ENCODE data around the gene ELAVL1. TPM values are rescaled to one million over a fixed set of nuclear protein-coding genes. Genes with fewer than 3 reads are reported as not detected.

ELAVL1 gene
- polyA plus RNA-seq, 1 donor from 2014 or later = 19.1 TPM

DNA sequence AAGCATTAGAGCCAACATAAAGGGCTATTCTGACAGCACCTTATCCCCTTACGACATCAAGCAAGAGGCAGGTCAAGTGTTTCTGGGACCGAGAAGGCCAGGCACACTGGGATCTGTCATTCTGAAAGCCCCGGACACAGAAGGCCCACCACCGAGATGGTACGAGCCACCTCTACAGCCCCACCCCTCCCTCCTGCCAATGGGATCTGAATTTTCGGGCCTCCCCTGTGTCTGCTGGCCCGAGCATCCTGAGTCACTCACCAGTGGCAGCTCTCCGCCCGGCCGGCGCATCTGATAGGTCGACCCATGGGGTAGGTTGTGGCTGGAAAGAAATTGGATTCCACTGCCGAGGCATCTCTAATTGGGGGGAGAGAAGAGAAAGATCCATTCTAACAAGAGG, 64.6 kb downstream of the ELAVL1 start:
- Histone ChIP-seq H3K9me2 (ENCODE audit: insufficient read depth, low read length) (no peaks in the 10 kb centered on the region), H3K4me3 (ENCODE audit: low read length) (no peak overlapping the region), H3K27me3 (ENCODE audit: insufficient read depth, low read depth, low read length) (no peaks in the 10 kb centered on the region), H3K79me2 (replicated peaks; ENCODE audit: insufficient read depth, low read length) (peaks cover 13% of the 10 kb centered on the region), H3K4me2 (ENCODE audit: low read length) (no peak overlapping the region), H2AFZ (ENCODE audit: low read depth, low read length) (no peak overlapping the region), H3K27ac (ENCODE audit: low read length) (no peak overlapping the region), H3K9ac (ENCODE audit: low read length) (no peak overlapping the region), H3K36me3 (ENCODE audit: insufficient read depth, low read length) (no peaks in the 10 kb centered on the region), H3F3A (ENCODE audit: insufficient read depth, low read length, poor library complexity, severe bottlenecking) (peaks cover 4% of the 10 kb centered on the region), H3K9me3 (ENCODE audit: low read length) (no peaks in the 10 kb centered on the region), H4K20me1 (ENCODE audit: insufficient read depth) (no peaks in the 10 kb centered on the region)
- TF ChIP-seq MXI1 (conservative IDR thresholded peaks at IDR 0.05; ENCODE audit: poor library complexity, severe bottlenecking) = no peak

DNA sequence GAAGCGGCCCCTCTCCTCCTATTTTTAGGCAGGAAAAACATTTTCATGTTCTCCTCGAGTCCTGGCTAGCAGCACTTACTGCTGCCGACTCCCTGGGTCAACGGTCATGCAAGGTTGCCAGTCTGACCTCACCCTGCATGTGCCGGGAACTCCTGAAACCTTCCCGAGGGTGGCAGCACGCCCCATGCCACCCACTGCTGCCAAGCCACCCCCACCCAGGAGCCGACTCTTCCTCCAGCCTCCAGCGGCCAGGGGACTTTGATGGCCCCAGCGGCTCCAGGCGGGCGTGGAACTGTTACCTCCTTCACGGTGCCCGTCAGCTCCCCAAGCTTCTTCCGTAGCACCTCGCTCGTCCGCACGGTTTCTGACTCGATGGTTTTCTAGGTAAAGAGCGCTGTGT, 70.7 kb downstream of the ELAVL1 start:
- H2AFZ ChIP-seq (ENCODE audit: low read depth, low read length) = no peak overlapping the region
- H3K36me3 ChIP-seq (ENCODE audit: insufficient read depth, low read length) = no peaks in the 10 kb centered on the region
- H3K79me2 ChIP-seq (replicated peaks; ENCODE audit: insufficient read depth, low read length) = no peaks in the 10 kb centered on the region
- H3K27ac ChIP-seq (ENCODE audit: low read length) = no peak overlapping the region
- H4K20me1 ChIP-seq (ENCODE audit: insufficient read depth) = no peaks in the 10 kb centered on the region
- no peaks in the 10 kb centered on the region for H3K9me3 ChIP-seq (ENCODE audit: low read length)
- no peak overlapping the region for H3K4me2 ChIP-seq (ENCODE audit: low read length)
- no peak overlapping the region for H3K4me3 ChIP-seq (ENCODE audit: low read length)
- H3K27me3 ChIP-seq (ENCODE audit: insufficient read depth, low read depth, low read length) = no peaks in the 10 kb centered on the region
- no peaks in the 10 kb centered on the region for H3K9me2 ChIP-seq (ENCODE audit: insufficient read depth, low read length)
- no peaks in the 10 kb centered on the region for H3F3A ChIP-seq (ENCODE audit: insufficient read depth, low read length, poor library complexity, severe bottlenecking)
- TF ChIP-seq EZH2 (IDR thresholded peaks at IDR 0.05; ENCODE audit: borderline replicate concordance, insufficient read depth, low read length, poor library complexity, severe bottlenecking) (no peak), MXI1 (conservative IDR thresholded peaks at IDR 0.05; ENCODE audit: poor library complexity, severe bottlenecking) (no peak), RAD21 (conservative IDR thresholded peaks at IDR 0.05) (no peak), TAF1 (IDR thresholded peaks at IDR 0.05; ENCODE audit: low read depth) (no peak), EP300 (conservative IDR thresholded peaks at IDR 0.05; ENCODE audit: poor library complexity, severe bottlenecking) (no peak), POLR2AphosphoS5 (IDR thresholded peaks at IDR 0.05) (no peak), SMC3 (conservative IDR thresholded peaks at IDR 0.05; ENCODE audit: poor library complexity) (no peak)
- TF ChIP-seq, protein P1, sequence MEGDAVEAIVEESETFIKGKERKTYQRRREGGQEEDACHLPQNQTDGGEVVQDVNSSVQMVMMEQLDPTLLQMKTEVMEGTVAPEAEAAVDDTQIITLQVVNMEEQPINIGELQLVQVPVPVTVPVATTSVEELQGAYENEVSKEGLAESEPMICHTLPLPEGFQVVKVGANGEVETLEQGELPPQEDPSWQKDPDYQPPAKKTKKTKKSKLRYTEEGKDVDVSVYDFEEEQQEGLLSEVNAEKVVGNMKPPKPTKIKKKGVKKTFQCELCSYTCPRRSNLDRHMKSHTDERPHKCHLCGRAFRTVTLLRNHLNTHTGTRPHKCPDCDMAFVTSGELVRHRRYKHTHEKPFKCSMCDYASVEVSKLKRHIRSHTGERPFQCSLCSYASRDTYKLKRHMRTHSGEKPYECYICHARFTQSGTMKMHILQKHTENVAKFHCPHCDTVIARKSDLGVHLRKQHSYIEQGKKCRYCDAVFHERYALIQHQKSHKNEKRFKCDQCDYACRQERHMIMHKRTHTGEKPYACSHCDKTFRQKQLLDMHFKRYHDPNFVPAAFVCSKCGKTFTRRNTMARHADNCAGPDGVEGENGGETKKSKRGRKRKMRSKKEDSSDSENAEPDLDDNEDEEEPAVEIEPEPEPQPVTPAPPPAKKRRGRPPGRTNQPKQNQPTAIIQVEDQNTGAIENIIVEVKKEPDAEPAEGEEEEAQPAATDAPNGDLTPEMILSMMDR (IDR thresholded peaks at IDR 0.05; ENCODE audit: poor library complexity, severe bottlenecking) = no peak
- TF ChIP-seq, protein P2, sequence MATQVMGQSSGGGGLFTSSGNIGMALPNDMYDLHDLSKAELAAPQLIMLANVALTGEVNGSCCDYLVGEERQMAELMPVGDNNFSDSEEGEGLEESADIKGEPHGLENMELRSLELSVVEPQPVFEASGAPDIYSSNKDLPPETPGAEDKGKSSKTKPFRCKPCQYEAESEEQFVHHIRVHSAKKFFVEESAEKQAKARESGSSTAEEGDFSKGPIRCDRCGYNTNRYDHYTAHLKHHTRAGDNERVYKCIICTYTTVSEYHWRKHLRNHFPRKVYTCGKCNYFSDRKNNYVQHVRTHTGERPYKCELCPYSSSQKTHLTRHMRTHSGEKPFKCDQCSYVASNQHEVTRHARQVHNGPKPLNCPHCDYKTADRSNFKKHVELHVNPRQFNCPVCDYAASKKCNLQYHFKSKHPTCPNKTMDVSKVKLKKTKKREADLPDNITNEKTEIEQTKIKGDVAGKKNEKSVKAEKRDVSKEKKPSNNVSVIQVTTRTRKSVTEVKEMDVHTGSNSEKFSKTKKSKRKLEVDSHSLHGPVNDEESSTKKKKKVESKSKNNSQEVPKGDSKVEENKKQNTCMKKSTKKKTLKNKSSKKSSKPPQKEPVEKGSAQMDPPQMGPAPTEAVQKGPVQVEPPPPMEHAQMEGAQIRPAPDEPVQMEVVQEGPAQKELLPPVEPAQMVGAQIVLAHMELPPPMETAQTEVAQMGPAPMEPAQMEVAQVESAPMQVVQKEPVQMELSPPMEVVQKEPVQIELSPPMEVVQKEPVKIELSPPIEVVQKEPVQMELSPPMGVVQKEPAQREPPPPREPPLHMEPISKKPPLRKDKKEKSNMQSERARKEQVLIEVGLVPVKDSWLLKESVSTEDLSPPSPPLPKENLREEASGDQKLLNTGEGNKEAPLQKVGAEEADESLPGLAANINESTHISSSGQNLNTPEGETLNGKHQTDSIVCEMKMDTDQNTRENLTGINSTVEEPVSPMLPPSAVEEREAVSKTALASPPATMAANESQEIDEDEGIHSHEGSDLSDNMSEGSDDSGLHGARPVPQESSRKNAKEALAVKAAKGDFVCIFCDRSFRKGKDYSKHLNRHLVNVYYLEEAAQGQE (IDR thresholded peaks at IDR 0.05; ENCODE audit: borderline replicate concordance) = no peak
- H3K9ac ChIP-seq (ENCODE audit: low read length) = no peak overlapping the region

All from neural cell (in vitro differentiated cells).